GM19324 (cell line): ENCODE measurements around the gene NCOA4.
"Not testable (repeated sequence)": the region's sequence is repeated elsewhere in the genome, so short reads cannot be mapped to it uniquely, and the experiment has no call there.

Experiments used
- ATAC-seq: cut with Tn5 transposase; IDR thresholded peaks from one replicate; pipeline ENCODE4 v1.9.1; 2021; ENCODE audit warnings: mild to moderate bottlenecking, moderate library complexity; ENCODE audit not compliant: unreplicated experiment, low FRiP score

NCOA4 gene

DNA sequence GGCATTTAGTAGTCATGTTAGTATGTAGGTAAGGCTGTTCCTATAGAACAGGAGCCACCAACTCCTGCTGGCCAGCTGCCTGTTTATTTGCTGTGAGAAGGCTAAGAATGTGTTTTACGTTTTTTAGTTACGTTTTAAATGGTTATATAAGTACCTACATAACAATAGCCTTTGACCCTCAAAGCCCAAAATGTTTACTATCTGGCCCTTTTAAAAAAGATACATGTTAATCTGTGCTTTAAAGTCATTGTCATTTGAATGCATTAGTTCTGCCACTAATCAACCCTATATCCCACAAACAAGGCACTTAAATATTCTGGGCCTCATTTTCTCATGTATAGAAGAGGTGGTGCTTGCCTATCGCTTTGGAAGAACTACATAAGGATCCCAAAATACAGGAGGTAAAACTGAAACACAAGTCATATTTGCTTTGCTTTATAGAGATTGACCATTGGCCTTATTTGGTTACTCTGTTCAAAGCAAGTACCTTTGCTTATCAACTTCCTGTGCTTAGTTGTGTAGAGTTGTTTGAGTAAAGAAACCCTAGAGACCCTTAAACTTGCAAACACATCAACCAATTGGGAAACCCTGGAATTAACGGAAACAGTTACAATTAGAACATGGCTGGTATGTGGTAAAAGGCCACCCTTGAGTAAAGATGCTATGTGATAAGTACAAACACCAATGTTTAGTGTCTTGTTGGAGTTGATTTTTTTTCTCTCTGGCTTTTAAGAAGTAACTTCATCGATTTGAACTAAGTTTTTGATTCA lies 32.2 kb downstream of the NCOA4 start:
- no peak for ATAC-seq

DNA sequence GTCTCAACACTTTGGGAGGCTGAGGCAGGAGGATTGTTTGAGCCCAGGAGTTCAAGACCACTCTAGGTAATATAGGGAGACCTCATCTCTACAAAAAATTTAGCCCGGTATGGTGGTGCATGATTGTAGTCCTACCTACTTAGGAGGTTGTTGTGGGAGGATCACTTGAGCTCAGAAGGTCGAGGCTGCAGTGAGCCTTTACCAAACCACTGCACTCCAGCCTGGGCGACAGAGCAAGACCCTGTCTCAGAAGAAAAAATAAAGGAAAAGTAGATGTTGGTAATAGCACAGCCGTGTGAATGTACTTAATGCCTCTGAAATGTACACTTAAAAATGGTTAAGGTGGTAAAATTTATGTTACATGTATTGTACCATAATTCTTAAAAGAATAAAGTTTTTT lies 32.9 kb downstream of the NCOA4 start:
- ATAC-seq = no peak

DNA sequence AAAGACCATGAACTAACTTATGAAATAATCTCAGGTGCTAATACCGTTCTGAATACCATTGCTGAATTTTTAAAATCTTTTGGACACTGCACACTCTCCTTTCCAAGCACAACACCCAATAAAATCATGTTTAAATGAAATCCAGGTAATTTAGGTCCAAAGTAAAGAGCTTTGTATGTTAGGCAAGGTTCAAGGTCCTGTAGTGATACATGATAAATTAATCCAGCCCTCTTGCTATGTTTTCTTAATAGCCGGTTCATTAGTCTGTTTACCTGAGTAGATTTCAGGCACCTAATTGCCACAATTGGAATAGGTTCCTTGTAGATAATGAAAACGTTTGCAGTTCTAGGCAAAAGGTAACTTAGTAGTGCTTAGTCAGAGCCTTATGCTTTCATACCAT lies 44.8 kb downstream of the NCOA4 start:
- not testable (repeated sequence) for ATAC-seq

DNA sequence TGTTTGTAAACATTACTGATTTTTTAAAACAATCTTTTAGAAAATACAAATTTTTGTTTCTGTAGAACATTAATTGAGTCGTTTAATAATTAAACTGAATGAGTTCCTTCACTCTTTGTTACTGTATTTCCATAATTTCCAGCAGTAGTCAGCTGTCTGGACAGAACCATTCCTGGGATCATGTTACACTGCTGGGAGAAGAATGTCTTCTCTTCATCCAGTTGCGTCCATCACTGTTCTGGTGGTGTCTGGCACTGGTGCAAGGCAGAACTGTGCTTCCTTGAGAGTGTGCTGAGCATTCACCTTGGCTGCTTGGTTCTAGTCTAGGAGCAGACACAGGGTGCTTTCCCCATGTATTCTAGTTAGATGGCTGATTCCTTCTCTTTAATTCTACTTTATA lies 46.0 kb downstream of the NCOA4 start:
- not testable (repeated sequence) for ATAC-seq

DNA sequence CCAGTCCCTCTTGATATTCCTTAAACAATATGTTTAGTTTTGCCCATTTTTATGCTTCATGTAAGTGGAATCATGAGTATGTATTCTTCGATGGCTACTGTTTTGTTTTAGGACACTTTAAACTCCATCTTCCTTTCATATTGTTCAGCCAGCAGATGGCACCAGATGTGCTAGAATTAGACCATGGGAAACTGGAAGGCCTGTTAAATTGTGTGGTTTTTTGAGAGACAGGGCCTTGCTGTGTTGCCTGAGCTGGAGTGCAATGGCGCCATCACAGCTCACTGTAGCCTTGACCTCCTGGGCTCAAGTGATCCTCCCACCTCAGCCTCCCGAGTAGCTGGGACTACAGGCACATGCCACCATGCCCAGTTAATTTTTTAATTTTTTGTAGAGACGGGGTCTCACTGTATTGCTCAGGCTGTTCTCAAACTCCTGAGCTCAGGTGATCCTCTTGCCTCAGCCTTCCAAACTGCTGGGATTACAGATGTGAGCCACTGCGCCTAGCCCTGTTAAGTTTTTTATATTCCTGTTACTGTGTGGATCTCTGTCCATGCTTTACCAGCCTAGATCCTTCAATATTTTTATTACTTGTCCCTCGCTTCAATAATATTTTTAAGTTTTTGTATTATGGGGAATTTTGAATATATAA lies 46.8 kb downstream of the NCOA4 start:
- not testable (repeated sequence) for ATAC-seq

DNA sequence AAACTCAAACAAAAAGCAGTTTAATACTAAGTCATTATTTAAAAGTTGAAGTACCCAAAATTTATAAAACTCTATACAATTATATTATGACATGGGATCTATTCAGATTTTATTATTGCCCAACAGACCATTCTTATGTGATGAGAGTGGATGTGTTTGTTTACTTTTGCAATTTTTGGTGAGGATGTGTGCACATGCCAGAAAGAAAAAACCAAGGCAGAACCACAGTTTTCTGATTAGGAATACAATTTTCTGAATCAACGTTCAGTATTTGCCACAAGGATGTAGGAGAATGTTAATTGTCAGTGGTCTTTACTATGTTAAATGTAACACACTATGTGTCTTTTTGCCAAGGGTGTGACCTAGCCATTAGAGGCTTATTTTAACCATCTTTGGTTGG lies 49.1 kb downstream of the NCOA4 start:
- not testable (repeated sequence) for ATAC-seq

DNA sequence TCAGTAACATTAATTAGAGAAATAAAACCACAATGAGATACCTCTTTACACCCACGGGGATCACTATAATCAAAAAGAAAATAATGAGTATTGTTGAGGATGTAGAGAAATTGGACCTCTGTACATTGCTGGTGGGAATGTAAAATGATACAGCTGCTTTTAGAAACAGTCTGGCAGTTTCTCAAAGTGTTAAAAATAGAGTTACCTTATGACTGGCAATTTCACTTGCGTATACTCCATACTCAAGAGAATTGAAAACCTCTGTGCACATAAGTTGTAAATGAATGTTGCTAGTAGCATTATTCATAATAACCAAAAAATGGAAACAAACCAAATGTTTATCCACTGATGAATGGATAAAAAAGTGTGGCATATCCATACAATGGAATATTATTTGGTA lies 51.9 kb downstream of the NCOA4 start:
- ATAC-seq = not testable (repeated sequence)

DNA sequence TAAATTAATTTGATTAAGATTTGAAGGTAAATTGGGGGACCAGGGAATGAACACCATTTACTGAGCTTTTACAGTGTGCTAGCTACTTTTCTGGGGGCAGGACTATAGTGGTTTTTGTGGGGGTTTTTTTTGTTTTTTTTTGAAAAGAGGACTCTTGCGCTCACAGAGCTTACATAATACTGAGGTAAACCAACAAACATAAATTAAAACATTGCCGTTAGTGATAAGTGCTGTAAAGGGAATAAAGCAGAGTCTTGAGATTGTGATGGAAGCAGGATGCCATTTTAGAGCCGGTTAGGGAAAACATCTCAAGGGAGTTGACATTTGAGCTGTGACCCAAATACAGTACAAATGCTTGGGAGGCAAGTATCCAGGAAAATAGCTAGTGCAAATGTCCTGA lies 56.4 kb downstream of the NCOA4 start:
- ATAC-seq = not testable (repeated sequence)

DNA sequence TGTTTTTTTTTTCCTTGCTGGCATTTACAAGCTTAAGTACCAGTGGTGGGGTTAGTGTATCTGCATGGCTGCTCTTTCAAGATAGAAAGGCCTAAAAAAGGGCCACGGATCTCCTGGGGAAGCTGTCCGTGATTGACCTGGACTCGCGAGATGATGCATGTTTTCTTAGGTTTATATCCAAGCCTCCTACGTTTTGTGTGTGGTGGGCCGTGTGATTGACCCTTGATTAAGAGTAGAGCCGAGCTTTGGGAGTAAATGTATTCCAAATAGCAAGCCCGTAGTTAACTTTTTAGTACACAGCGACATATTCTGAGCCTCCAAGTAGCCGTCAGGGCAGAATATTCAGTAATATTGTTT lies 57.6 kb downstream of the NCOA4 start:
- ATAC-seq = not testable (repeated sequence)

DNA sequence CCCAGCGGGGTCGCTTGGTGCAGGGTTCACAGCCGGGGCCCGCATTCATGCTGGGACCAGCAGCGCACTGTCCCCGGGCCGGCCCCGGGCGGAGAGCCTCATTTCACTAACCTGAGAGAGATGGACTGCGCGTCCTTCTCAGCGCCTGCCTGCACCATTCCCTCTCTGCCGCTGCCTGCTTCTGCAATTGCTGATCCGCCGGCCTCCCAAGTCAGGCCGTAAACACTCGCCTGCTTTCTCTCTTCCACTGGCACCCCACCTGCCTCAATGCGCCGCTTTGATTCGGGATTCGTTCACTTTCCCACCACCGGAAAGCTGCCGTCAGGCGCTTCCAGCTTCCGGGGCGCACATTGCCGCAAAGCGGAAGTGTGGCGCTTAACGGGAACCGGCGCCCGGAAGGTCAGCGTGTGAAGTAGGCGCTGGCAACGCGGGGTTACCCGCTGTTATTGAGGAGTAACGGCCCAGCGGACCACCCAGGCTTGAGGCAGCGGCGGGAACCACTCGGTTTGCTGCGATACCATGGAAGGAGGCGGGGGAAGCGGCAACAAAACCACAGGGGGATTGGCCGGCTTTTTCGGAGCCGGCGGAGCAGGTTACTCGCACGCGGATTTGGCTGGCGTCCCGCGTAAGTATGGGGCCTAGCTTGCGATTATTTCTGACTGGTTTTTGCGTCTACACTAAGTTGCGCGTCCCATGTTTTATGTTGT lies 58.2 kb downstream of the NCOA4 start, which contains the start of gene TIMM23:
Gene TIMM23, plus strand, starts transcription at position 384 of the 707 bp plus-strand sequence. Its CDS starts 136 bp downstream, at position 520.
- peak; percentile 79 for ATAC-seq

DNA sequence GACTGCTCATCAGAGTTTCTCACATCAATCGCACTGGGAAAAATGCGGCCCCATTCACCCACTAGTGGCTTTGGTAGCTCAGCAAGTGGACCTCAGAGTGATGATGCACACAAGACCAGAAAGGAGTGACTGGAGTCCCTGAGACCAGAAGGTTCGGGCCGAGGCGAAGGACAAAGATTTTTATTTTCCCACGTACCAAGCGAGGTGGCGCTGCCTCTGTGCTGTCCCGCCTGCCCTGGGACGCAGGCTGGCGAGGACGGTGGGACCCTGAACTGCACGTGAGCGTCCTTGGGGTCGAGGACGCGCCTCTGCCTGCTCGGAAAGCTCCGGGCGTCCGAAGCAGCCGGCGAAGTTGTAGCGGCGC lies 58.7 kb downstream of the NCOA4 start:
- ATAC-seq = peak; percentile 12

DNA sequence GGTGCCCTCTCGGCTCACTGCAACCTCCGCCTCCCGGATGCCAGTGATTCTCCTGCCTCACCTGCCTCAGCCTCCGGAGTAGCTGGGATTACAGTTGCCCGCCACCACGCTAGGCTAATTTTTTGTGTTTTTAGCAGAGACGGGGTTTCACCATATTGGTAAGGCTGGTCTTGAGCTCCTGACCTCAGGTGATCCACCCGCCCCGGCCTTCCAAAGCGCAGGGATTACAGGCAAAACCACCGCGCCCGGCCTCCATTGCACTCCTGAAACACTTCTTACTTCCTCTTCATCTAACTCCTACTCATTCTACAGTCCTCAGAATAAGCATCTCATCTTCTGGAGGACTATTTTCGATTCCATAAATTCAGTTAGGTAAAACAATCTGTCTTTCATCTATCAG lies 59.4 kb downstream of the NCOA4 start:
- not testable (repeated sequence) for ATAC-seq

DNA sequence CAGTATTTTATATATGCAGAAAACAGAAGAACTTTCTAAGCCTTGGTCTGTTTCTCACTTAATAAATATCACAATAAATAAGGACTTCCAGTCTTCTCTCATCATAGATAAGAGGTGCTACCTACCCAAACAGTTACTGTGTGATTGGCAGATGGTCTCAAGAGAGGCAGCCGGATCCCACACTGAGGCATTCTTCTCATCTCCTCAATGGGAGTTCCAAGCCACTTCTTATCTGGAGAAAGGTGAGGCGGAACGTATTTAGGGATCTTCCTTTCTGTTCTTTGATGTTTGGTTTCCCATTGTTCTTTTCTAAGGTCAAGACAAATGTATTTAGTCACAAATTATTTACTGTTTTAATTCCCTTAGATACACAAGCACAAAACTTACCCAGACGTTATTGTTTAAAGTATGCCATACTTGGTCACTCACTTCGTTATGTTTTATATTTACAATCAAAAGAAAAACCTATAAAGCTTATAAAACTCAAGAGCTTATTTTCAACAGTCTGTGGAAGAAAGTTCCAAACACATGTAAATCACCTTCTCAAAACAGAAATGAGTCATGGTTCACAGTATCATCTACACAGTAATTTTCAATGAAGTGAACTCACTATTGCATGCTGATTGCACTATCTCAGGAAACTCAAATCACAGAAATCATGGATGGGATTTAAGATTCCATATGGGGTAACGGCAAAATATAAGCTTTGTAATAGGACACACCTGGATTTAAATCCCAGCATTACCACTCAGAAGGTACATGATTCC lies 67.6 kb downstream of the NCOA4 start:
- not testable (repeated sequence) for ATAC-seq

DNA sequence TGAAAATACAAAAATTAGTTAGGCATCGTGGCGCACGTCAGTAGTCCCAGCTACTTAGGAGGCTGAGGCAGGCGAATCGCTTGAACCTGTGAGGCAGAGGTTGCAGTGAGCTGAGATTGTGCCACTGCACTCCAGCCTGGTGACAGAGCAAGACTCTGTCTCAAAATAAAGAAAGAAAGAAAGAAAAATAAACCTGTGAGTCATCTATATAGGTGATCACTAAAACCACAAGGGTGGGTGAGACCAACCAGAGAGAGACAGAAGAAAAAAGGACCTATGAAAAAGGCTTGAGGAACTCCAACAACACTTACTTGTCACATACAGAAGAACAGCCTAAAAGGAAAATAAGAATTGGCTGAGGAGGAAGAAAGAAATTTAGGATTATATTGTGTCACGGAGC lies 72.5 kb downstream of the NCOA4 start:
- not testable (repeated sequence) for ATAC-seq

DNA sequence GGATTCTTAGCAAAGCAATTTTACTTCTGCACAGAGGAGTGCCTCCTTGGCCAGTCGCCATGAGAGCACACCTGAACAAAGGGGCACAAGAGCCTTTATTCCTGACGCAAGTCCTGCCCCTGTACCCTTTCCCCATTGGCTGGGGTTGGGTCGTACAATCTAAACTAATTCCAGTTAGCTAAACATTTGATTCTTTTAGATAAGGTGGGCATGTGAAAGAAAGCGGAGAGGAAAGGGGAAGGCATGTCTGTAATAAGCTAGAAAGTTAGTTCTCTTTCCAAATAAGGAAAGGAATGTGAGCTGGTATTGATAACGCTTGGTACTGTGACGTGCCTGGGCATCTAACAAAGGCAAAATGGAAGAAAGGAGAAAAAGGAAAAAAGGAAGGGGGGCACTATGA lies 73.8 kb downstream of the NCOA4 start:
- ATAC-seq = not testable (repeated sequence)
